GM12875 (cell line): Measurements from ENCODE around the gene NUTM2B.
"Not testable (repeated sequence)": the region's sequence is repeated elsewhere in the genome, so short reads cannot be mapped to it uniquely, and the experiment has no call there.

Experiments
- H3K4me3 ChIP-seq: one replicate; pipeline ENCODE4 v1.5.1; 2011; ENCODE audit warnings: low read depth, low read length, control low read depth

NUTM2B gene

DNA sequence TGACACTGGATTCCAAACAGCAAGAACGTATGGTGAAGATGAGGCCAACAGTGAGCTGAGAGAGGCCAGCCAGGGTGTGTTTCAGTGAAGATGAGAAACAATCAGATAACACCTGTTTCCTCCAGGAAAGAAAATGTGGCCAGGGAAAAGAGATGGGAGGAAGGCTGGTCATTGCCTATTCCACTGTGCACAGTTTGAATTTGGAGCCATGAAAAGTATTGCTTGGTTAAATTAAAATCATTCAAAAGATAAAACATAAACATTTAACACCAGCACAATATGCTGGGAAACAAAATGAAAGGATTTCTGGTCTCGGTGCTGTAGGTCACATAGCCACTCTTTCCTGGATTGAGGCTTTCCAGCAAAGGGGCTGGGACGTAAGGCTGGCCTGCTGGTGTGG is at the start of gene NUTM2B:
TSS of gene NUTM2B (plus strand) at position 301 of the 400 bp plus-strand sequence. CDS start 383 bp downstream, outside the sequence.
- H3K4me3 ChIP-seq = not testable (repeated sequence)

- H3K4me3 ChIP-seq = not testable (repeated sequence)
Observed at GRCh38 chr10:79663287-79663686, 39.7 kb upstream of the NUTM2B start.

DNA sequence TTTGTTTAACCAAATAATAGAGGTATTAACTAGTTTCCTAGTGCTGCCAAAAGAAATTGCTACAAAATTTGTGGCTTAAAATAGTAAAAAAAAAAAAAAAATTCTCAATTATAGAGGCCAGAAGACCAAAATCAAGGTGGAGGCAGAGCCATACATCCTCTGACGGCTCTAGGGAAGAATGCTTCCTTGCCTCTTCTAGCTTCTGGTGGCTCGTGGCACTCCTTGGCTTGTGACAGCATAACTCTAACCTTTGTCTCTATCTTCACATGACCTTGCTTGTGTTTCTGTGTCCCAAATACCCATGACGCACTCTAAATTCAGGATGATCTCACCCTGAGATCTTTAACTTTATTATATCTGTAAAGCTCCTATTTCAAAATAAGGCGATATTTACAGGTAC is 38.3 kb upstream of the NUTM2B start:
- H3K4me3 ChIP-seq = not testable (repeated sequence)

- not testable (repeated sequence) for H3K4me3 ChIP-seq
Observed at GRCh38 chr10:79669248-79669788, 33.7 kb upstream of the NUTM2B start.

GRCh38 chr10:79674878-79675277 is 28.1 kb upstream of the NUTM2B start:
- H3K4me3 ChIP-seq = not testable (repeated sequence)

GRCh38 chr10:79683026-79683883 is 19.8 kb upstream of the NUTM2B start:
- not testable (repeated sequence) for H3K4me3 ChIP-seq

DNA sequence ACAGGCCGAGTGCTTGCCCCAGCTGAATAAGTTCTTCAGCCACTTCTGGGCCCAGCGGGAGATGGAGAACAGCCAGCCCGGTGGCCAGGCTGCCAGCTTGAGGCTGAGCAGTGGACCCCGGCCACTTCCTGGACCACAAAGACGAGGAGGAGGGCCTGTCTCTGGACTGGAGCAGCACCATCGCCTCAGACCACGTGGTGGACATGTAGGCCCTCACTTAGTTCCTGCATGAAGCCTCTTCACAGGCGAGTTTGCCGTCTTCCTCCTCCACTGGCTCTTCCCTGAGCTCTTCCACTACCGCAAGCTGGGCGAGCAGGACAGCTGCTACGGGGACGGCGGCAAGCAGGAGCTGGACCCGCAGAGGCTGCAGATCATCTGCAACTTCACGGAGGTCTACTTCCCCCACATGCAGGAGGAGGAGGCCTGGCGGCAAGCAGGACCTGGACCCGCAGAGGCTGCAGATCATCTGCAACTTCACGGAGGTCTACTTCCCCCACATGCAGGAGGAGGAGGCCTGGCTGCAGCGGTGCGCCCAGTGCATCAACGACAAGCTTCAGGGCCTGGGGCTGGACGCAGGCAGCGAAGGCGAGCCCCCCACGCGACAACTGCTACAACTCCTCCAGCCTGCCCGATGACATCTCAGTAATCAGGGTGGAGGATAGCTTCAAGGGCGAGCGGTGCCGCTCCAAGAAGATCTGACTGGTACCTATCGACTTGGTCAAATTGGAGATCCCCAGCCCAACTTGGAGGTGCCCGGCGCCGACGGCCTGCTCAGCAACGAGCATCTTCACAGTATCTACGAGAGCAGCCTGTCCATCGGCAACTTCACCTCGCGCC is 18.9 kb upstream of the NUTM2B start:
- not testable (repeated sequence) for H3K4me3 ChIP-seq

DNA sequence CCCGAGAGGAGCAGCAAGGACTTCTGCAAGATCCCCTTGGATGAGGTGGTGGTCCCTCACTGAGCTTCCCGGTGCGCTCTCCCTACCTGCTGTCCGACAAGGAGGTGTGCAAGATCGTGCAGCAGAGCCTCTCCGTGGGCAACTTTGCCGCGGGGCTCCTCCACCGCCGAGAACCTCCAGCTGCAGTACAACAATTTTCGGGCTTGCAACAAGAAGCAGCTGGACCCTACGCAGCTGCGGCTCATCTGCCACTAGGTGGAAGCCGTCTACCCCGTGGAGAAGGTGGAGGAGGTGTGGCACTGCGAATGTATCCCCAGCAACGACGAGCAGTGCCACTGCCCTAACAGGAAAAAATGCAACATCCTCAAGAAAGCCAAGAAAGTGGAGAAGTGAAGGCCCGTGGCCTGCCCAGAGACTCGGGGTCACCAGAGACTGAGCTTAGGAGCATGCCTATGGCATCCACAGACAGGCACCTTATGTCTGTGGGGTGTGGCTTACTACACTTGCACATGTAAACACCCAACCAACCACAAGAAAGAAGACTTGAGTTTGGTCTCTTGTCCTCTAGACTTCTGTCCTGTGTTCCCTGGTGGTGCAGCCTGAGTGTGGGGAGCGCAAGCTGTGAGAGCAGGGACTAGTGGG is 17.9 kb upstream of the NUTM2B start:
- not testable (repeated sequence) for H3K4me3 ChIP-seq

DNA sequence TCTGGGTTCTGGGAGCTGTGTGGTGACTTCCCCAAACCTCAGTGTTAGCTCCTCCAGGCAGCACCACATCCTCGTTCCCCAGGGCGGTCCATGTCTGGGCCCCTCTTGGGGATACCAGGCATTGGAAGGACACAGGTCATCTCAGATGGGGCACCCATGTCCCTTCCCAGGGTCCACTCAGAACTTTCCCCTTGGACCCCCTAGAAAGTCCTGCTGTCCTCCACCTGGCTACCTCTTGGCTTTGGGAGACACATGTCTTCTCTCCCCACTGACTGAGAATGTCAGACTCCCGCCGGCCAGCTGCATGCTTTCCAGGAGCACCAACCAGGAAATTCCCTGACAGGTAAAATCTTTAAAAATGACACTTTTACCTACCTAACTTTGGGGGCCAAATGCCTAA is 16.4 kb upstream of the NUTM2B start:
- not testable (repeated sequence) for H3K4me3 ChIP-seq

- not testable (repeated sequence) for H3K4me3 ChIP-seq
Observed at GRCh38 chr10:79687406-79688150, 15.4 kb upstream of the NUTM2B start.

DNA sequence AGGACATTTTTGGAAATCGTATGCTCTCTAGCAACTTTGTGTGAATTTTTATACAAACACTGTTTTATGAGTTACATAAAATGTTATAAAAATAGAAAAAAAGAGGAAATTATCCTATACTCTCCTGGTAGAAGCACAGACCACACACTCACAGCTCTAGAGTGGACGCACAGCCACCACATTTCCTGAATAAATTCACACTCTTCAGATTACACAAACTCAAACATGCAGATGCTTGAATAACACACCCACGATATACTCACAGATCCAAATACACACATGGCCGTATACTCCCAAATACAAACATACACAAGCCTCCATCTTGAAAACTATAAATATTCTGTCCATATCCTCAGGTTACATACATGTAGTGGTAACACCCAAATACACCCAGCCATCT is 14.2 kb upstream of the NUTM2B start:
- H3K4me3 ChIP-seq = not testable (repeated sequence)

GRCh38 chr10:79696596-79696995 is 6.4 kb upstream of the NUTM2B start:
- H3K4me3 ChIP-seq = not testable (repeated sequence)

- H3K4me3 ChIP-seq = not testable (repeated sequence)
Observed at GRCh38 chr10:79697141-79697540, 5.9 kb upstream of the NUTM2B start.

DNA sequence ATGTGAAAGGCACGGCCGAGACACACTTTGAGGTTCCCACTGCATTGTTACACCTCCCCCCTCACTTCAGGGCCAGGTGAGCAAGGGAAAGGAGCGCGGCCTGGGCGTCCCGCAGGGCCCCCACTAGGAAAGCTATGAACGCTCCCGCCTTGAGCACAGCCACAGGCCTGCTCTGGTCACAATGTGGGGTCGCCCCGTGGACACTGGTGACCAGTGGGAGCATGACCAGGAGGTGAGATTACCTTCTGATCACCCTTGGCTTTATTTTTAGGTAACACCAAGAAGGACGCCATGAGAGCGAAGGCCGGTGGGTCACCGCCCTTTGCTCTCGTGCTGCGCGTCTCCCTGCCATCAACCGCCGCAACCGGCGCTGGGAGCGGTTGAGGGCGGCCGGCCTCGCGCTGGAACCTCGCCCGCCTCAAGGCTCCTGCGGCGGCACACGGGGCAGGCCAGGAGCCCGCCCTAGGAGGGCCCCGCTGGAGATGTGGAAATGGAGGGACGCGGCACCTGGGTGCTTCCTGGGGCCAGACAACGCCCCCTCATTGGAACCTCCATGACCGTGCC is 2.6 kb upstream of the NUTM2B start:
- not testable (repeated sequence) for H3K4me3 ChIP-seq

GRCh38 chr10:79707017-79707416 is 4.0 kb downstream of the NUTM2B start:
- not testable (repeated sequence) for H3K4me3 ChIP-seq

DNA sequence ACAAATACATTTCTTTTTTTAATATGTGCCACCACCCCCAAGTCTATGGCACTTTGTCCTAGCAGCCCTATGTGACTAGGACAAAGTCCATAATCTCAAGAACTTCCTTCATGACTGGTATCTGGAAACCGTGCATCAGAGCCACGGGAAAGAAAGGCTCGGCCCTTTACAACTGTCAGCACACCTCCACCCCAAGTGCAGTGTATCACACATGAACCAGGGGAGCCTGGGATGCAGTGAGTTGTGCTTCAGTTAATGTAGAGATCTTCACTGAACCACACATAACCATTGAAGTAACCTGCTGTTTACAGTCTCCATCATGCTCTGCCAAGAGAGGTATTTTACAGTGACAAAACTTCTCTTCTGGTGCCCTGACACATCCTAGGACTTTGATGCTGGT is 11.9 kb downstream of the NUTM2B start:
- H3K4me3 ChIP-seq = not testable (repeated sequence)

GRCh38 chr10:79716917-79717579 is 14.0 kb downstream of the NUTM2B start:
- not testable (repeated sequence) for H3K4me3 ChIP-seq

GRCh38 chr10:79720000-79720399 is 17.0 kb downstream of the NUTM2B start:
- H3K4me3 ChIP-seq = not testable (repeated sequence)

DNA sequence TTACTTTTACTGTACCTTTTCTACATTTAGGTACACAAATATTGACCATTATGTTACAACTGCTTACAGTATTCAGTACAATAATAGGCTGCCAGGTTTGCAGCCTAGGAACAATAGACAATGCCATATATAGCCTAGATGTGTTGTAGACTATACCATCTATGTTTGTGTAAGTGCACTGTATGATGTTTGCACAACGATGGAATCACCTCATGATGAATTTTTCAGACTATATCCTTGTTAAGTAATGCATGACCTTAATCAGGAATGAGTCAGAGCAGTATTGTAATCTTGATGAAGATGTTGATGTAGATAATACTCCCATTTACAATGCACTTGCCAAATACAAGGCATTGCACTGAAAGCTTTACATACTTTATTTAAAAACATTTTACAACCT is 23.6 kb downstream of the NUTM2B start:
- H3K4me3 ChIP-seq = not testable (repeated sequence)
